Calu3 (cell line): Measurements from ENCODE around the gene TXNDC12. TPM values are rescaled to one million over a fixed set of nuclear protein-coding genes. Genes with fewer than 3 reads are reported as not detected.
"Not testable (repeated sequence)": the region's sequence is repeated elsewhere in the genome, so short reads cannot be mapped to it uniquely, and the experiment has no call there.

Experiments used
- BruUV-seq: library from RNA; stranded (reverse); fragments of 400-500 nt; replicated peaks from 2 replicates; lab custom pipeline; 2021; lab: Mats Ljungman, UMichigan
- CTCF ChIA-PET: fragments of 300-600 bp; sonication (Branson Sonifier 250); formaldehyde crosslinking; loops from one replicate; lab custom pipeline; 2022; ENCODE audit warnings: antibody characterized with exemption; lab: Charles Lee
- DNase-seq: peaks from one replicate; pipeline ENCODE4 v3.0.0; 2022
- H3K27ac Mint-ChIP-seq: one replicate; pipeline ENCODE4 v1.8.0; 2022; ENCODE audit warnings: mixed read lengths; ENCODE audit not compliant: unreplicated experiment
- H3K27me3 Mint-ChIP-seq: one replicate; pipeline ENCODE4 v1.8.0; 2022; ENCODE audit warnings: mixed read lengths; ENCODE audit not compliant: unreplicated experiment
- H3K36me3 Mint-ChIP-seq: one replicate; pipeline ENCODE4 v1.8.0; 2022; ENCODE audit warnings: mild to moderate bottlenecking, moderate library complexity, mixed read lengths; ENCODE audit not compliant: insufficient read depth, unreplicated experiment
- H3K4me1 Mint-ChIP-seq: one replicate; pipeline ENCODE4 v1.8.0; 2022; ENCODE audit warnings: mild to moderate bottlenecking, low read depth, mixed read lengths; ENCODE audit not compliant: unreplicated experiment
- H3K4me3 Mint-ChIP-seq: one replicate; pipeline ENCODE4 v1.8.0; 2022; ENCODE audit warnings: mild to moderate bottlenecking, low read depth, moderate library complexity, mixed read lengths; ENCODE audit not compliant: unreplicated experiment
- H3K9me3 Mint-ChIP-seq: one replicate; pipeline ENCODE4 v1.8.0; 2022; ENCODE audit warnings: low read depth, mixed read lengths; ENCODE audit not compliant: unreplicated experiment
- intact Hi-C: fragments of 100-400 bp; cut with micrococcal nuclease; formaldehyde crosslinking; loops from one replicate; pipeline ENCODE4 v1.10.0; 2022; ENCODE audit not compliant: unreplicated experiment
- total RNA-seq: library from RNA; stranded (reverse); gene quantifications from 2 replicates; pipeline ENCODE4 v1.2.3, GENCODE V29; 2022
- TF ChIP-seq, protein P1 (sequence below): fragments of 200-600 bp; IDR thresholded peaks from one replicate; pipeline ENCODE4 v1.8.0; 2022; ENCODE audit warnings: antibody characterized with exemption; ENCODE audit not compliant: unreplicated experiment

TXNDC12 gene
- total RNA-seq, 1 experiment from 2014 or later, result 68.9 TPM

DNA sequence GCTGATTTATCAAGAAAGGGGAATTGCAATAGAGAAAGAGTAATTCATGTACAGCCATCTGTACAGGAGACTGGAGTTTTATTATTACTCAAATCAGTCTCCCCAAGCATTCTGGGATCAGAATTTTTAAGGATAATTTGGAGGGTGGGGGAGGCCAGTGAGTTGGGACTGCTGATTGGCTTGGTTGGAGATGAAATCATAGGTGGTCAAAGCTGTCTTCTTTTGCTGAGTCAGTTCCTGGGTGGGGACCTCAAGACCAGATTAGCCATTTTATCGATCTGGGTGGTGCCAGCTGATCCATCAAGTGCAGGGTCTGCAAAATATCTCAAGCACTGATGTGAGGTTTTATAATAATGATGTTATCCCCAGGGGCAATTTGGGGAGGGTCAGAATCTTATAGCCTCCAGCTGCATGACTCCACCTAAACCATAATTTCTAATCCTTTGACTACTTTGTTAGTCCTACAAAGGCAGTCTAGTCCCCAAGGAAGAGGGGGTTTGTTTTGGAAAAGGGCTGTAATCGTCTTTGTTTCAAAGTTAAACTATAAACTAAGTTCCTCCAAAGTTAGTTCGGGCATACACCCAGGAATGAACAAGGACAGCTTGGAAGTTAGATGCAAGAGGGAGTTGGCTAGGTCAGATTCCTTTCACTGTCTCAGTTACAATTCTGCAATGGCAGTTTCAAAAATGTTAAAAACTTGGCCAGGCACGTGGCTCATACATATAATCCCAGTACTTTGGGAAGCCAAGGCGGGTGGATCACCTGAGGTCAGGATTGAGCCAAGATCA is 47.6 kb downstream of the TXNDC12 start:
- H3K9me3 Mint-ChIP-seq, result no peaks in the 10 kb centered on the region
- H3K4me3 Mint-ChIP-seq, result peak overlapping the region; percentile 21
- CTCF ChIA-PET, result interaction anchor here (0.6 kb wide), 1 partner anchor 115 kb away, joined by 3 read pairs; no protein-coding TSS in a partner anchor
- no peak for DNase-seq
- intact Hi-C loops, result loop anchor here (10.0 kb wide), 1 partner anchor 193 kb away; no protein-coding TSS in a partner anchor
- peaks cover 25% of the 10 kb centered on the region for H3K4me1 Mint-ChIP-seq
- no peaks in the 10 kb centered on the region for H3K27me3 Mint-ChIP-seq
- H3K27ac Mint-ChIP-seq, result peak overlapping the region; percentile 39
- TF ChIP-seq, protein P1, sequence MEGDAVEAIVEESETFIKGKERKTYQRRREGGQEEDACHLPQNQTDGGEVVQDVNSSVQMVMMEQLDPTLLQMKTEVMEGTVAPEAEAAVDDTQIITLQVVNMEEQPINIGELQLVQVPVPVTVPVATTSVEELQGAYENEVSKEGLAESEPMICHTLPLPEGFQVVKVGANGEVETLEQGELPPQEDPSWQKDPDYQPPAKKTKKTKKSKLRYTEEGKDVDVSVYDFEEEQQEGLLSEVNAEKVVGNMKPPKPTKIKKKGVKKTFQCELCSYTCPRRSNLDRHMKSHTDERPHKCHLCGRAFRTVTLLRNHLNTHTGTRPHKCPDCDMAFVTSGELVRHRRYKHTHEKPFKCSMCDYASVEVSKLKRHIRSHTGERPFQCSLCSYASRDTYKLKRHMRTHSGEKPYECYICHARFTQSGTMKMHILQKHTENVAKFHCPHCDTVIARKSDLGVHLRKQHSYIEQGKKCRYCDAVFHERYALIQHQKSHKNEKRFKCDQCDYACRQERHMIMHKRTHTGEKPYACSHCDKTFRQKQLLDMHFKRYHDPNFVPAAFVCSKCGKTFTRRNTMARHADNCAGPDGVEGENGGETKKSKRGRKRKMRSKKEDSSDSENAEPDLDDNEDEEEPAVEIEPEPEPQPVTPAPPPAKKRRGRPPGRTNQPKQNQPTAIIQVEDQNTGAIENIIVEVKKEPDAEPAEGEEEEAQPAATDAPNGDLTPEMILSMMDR, result no peak
- BruUV-seq, result no TSS peak
- peaks cover 8% of the 10 kb centered on the region for H3K36me3 Mint-ChIP-seq

DNA sequence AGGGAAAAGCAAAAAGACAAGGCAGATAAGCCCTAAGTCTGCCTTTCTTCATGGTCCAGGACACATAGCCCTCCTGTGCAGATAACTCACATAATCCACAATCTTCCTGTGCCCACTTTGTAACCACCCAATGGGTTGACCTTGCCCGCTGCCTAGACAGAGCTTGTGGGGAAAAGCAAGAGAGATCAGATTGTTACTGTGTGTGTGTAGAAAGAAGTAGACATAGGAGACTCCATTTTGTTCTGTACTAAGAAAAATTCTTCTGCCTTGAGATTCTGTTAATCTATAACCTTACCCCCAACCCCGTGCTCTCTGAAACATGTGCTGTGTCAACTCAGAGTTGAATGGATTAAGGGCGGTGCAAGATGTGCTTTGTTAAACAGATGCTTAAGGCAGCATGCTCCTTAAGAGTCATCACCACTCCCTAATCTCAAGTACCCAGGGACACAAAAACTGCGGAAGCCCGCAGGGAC is 48.9 kb downstream of the TXNDC12 start:
- intact Hi-C loops, result loop anchor here (10.0 kb wide), 1 partner anchor 191 kb away; no protein-coding TSS in a partner anchor
- H3K4me3 Mint-ChIP-seq, H3K9me3 Mint-ChIP-seq, BruUV-seq, DNase-seq, H3K36me3 Mint-ChIP-seq, H3K27me3 Mint-ChIP-seq, H3K27ac Mint-ChIP-seq: not testable (repeated sequence)
- peaks cover 25% of the 10 kb centered on the region for H3K4me1 Mint-ChIP-seq
- CTCF ChIA-PET, result interaction anchor here (1.7 kb wide), 1 partner anchor 109 kb away, joined by 13 read pairs; no protein-coding TSS in a partner anchor

DNA sequence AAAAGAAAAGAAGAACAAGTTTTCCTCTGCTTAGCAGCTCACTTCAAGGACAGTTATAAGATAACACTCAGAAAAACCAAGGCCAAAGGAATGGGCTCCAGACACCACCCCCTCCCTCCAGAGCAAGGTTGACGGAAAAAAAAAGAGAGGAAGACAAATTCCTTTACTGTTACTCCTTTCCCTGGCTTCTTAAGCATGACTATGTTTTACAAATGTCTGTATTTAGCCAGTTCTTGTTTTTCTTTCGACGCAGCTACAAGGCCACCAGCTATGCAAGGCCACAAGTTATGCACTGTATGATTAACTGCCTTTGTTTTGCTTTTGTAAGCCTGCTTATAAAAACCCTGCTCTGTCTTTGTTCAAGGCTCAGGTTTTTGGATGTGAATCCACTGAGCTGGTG is 49.4 kb downstream of the TXNDC12 start:
- H3K4me3 Mint-ChIP-seq, H3K9me3 Mint-ChIP-seq, H3K27ac Mint-ChIP-seq, BruUV-seq, H3K36me3 Mint-ChIP-seq, H3K27me3 Mint-ChIP-seq, DNase-seq: not testable (repeated sequence)
- CTCF ChIA-PET, result interaction anchor here (1.7 kb wide), 1 partner anchor 108 kb away, joined by 13 read pairs; no protein-coding TSS in a partner anchor
- intact Hi-C loops, result loop anchor here (10.0 kb wide), 1 partner anchor 191 kb away; no protein-coding TSS in a partner anchor
- peaks cover 25% of the 10 kb centered on the region for H3K4me1 Mint-ChIP-seq

DNA sequence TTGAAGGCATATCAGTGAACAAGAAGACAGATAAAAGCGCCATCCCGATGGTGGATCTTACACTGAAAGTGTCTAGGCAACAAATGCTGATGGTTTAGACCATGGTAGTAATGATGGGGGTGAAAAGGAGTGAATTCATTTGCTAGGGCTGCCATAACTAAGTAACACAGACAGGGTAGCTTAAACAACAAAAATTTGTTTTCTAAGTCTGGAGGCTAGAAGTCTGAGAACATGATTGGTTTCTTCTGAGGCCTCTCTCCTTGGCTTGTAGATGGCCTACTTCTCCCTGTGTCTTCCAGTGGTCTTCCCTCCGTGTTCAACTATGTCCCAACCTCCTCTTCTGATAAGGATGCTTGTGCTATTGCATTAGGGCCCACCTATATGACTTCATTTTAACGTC is 51.1 kb downstream of the TXNDC12 start:
- Mint-ChIP-seq H3K36me3 (peaks cover 8% of the 10 kb centered on the region), H3K4me3 (no peak overlapping the region), H3K4me1 (peaks cover 25% of the 10 kb centered on the region), H3K27ac (no peak overlapping the region), H3K27me3 (peaks cover 7% of the 10 kb centered on the region), H3K9me3 (no peaks in the 10 kb centered on the region)
- TF ChIP-seq, protein P1, result no peak
- no peak for DNase-seq
- no TSS peak for BruUV-seq
- intact Hi-C loops, result loop anchor here (10.0 kb wide), 1 partner anchor 189 kb away; no protein-coding TSS in a partner anchor
- CTCF ChIA-PET, result no interaction called here
